MCF 10A (cell line): ENCODE data around the gene SPOCK2. TPM values are rescaled to one million over a fixed set of nuclear protein-coding genes. Genes with fewer than 3 reads are reported as not detected.

Experiments
- BruUV-seq: library from RNA; stranded (reverse); fragments of 400-500 nt; replicated peaks from 2 replicates; lab custom pipeline; 2021; lab: Mats Ljungman, UMichigan
- CTCF ChIA-PET: fragments of 300-600 bp; sonication (Branson Sonifier 250); formaldehyde crosslinking; extraction: SDS; loops from one replicate; lab custom pipeline; 2021; ENCODE audit warnings: antibody characterized with exemption, inconsistent platforms; lab: Yijun Ruan, JAX
- POLR2A ChIA-PET: fragments of 300-600, 350-650 bp; sonication (Branson Sonifier 250); formaldehyde crosslinking; extraction: SDS; loops from one replicate; lab custom pipeline; 2020; ENCODE audit warnings: antibody characterized with exemption, inconsistent platforms; lab: Yijun Ruan, JAX
- DNase-seq: peaks from one replicate; pipeline ENCODE4 v3.0.0-alpha.2; 2018; ENCODE audit not compliant: unreplicated experiment
- H3K27ac Mint-ChIP-seq: one replicate; pipeline ENCODE4 v1.8.0; 2022; ENCODE audit warnings: mild to moderate bottlenecking, low read depth, mixed read lengths; ENCODE audit not compliant: unreplicated experiment
- H3K27me3 Mint-ChIP-seq: one replicate; pipeline ENCODE4 v1.8.0; 2022; ENCODE audit warnings: mixed read lengths; ENCODE audit not compliant: insufficient read depth, unreplicated experiment
- H3K36me3 Mint-ChIP-seq: one replicate; pipeline ENCODE4 v1.8.0; 2022; ENCODE audit warnings: mild to moderate bottlenecking, moderate library complexity, mixed read lengths; ENCODE audit not compliant: insufficient read depth, unreplicated experiment
- H3K4me1 Mint-ChIP-seq: one replicate; pipeline ENCODE4 v1.8.0; 2022; ENCODE audit warnings: mixed read lengths; ENCODE audit not compliant: insufficient read depth, unreplicated experiment
- H3K4me3 Mint-ChIP-seq: one replicate; pipeline ENCODE4 v1.8.0; 2022; ENCODE audit warnings: mild to moderate bottlenecking, moderate library complexity, mixed read lengths; ENCODE audit not compliant: unreplicated experiment
- H3K9me3 Mint-ChIP-seq: one replicate; pipeline ENCODE4 v1.8.0; 2022; ENCODE audit warnings: mixed read lengths; ENCODE audit not compliant: unreplicated experiment
- intact Hi-C: fragments of 100-400 bp; cut with micrococcal nuclease; formaldehyde crosslinking; loops from 2 replicates; pipeline ENCODE4 v1.14.1; 2022
- total RNA-seq: library from RNA; stranded (reverse); gene quantifications from 2 replicates; pipeline ENCODE4 v1.2.3, GENCODE V29; 2022
- TF ChIP-seq, protein P1 (sequence below): fragments of 200-600 bp; IDR thresholded peaks from one replicate; pipeline ENCODE4 v1.8.0; 2022; ENCODE audit warnings: antibody characterized with exemption, mild to moderate bottlenecking; ENCODE audit not compliant: unreplicated experiment

SPOCK2 gene
- total RNA-seq, 1 experiment from 2014 or later: 1.2 TPM

DNA sequence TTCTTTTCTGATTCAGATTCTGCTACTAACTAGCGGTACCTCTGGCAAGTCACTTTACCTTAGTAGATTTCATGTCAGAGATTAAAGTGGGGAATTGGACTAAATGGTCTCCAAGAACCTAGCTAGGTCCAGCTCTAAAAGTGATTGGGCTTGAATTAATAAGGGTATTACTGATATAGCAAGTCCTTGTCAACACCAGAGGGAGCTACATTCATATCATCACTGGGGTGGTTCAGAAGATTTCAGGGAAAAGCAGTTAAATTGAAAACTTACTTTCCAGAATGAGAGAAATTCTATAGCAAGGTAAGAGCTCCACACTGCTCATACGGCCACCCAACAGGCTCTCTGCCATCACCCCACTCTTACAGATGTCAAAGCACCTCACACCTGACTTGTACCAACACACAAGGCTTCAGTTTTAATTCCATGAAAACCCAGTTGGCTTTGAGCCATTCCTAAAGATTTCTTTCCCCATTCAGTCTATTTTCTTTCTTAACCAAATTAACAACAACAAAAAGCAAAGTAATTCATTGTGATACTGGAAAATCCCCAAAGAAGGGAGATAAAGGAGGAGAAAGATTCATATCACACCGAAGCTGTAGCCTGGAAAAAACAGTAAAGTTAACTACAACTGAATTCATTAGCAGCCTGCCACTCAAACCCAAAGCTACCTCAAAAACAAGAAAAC is 38.0 kb upstream of the SPOCK2 start:
- Mint-ChIP-seq H3K4me3 (no peak overlapping the region), H3K4me1 (no peaks in the 10 kb centered on the region), H3K27me3 (no peaks in the 10 kb centered on the region), H3K9me3 (no peaks in the 10 kb centered on the region), H3K36me3 (peaks cover 9% of the 10 kb centered on the region), H3K27ac (no peak overlapping the region)
- TF ChIP-seq, protein P1, sequence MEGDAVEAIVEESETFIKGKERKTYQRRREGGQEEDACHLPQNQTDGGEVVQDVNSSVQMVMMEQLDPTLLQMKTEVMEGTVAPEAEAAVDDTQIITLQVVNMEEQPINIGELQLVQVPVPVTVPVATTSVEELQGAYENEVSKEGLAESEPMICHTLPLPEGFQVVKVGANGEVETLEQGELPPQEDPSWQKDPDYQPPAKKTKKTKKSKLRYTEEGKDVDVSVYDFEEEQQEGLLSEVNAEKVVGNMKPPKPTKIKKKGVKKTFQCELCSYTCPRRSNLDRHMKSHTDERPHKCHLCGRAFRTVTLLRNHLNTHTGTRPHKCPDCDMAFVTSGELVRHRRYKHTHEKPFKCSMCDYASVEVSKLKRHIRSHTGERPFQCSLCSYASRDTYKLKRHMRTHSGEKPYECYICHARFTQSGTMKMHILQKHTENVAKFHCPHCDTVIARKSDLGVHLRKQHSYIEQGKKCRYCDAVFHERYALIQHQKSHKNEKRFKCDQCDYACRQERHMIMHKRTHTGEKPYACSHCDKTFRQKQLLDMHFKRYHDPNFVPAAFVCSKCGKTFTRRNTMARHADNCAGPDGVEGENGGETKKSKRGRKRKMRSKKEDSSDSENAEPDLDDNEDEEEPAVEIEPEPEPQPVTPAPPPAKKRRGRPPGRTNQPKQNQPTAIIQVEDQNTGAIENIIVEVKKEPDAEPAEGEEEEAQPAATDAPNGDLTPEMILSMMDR: peak; percentile 31
- intact Hi-C loops: loop anchor here (1.0 to 2.0 kb wide), 4 partner anchors 97 to 211 kb away; partner anchors contain the start of gene DDIT4
- DNase-seq: peak; percentile 59
- BruUV-seq: no TSS peak
- CTCF ChIA-PET: interaction anchor here (0.5 to 4.4 kb wide), 26 partner anchors 11 to 230 kb away, joined by 3 to 42 read pairs (median 4); no protein-coding TSS in a partner anchor
- POLR2A ChIA-PET: interaction anchor here (0.7 to 1.8 kb wide), 12 partner anchors 9 to 211 kb away, joined by 3 to 7 read pairs (median 4); partner anchors contain the start of gene DDIT4

DNA sequence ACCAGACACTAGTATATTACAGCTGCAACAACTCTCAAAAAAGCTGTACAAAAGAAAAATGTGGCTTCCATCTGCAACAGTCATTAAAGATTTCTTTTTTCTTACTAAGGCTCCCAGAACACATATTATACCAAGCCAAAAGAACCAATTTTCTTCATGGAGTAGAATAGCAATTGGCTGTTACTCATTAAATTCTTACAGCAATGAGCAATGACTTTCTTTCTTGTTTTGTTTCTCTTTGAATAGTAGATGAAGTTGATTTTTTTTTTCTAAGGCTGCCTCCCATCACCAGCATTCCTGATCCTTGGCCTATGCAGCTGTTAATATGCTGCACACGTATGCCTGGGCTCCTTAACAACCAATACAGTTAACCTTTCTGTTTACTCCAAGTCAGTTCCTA is 36.6 kb upstream of the SPOCK2 start:
- POLR2A ChIA-PET: interaction anchor here (1.1 to 1.8 kb wide), 3 partner anchors 96 to 213 kb away, joined by 3 to 7 read pairs (median 5); no protein-coding TSS in a partner anchor
- no peak overlapping the region for H3K27ac Mint-ChIP-seq
- no TSS peak for BruUV-seq
- no peak for DNase-seq
- TF ChIP-seq, protein P1: no peak
- CTCF ChIA-PET: interaction anchor here (0.8 to 4.4 kb wide), 9 partner anchors 12 to 228 kb away, joined by 3 to 42 read pairs (median 7); no protein-coding TSS in a partner anchor
- peaks cover 8% of the 10 kb centered on the region for H3K36me3 Mint-ChIP-seq
- H3K27me3 Mint-ChIP-seq: no peaks in the 10 kb centered on the region
- intact Hi-C loops: no loop called here
- H3K4me3 Mint-ChIP-seq: no peak overlapping the region
- no peaks in the 10 kb centered on the region for H3K9me3 Mint-ChIP-seq
- H3K4me1 Mint-ChIP-seq: no peaks in the 10 kb centered on the region

DNA sequence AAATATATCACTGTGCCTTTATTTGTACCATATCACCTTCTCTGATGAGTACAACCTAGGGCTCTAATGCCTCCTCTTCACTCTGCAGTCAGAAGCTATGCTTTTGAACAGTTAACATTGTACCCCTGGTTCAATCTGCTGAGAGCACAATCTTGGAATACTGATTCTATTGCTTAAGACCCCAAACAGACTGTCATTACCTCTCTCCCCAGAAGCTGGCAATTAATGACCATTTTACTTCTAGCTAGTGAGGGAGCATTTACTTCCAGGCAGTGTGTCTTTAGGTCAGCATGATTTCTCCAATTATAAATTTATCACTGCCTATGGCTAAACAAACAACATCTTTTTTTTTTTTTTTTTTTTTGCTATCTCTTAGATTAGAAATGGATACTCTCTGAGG is 36.0 kb upstream of the SPOCK2 start:
- TF ChIP-seq, protein P1: no peak
- CTCF ChIA-PET: interaction anchor here (0.6 to 3.0 kb wide), 2 partner anchors 9 to 218 kb away, joined by 4 to 14 read pairs; no protein-coding TSS in a partner anchor

DNA sequence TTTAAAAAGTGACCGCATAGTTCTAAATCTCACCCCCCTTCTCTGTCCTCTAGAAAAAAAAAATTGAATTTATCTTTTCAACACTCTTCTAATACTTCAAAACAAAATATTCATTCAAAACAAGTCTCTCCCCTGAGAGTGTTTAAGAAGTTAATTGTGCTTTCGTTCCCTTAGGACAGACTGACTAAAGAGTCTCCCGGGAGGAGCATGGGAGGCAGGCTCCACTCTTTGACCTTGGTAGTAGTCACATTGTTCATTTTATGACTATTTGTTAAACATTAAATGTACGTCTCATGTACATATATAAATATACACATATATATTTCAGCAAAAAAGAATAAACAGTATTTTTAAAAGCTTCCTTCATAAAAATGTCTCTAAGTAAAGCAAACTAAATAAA is 35.3 kb upstream of the SPOCK2 start:
- no peaks in the 10 kb centered on the region for H3K27me3 Mint-ChIP-seq
- no peaks in the 10 kb centered on the region for H3K4me1 Mint-ChIP-seq
- H3K27ac Mint-ChIP-seq: no peak overlapping the region
- ChIA-PET POLR2A (interaction anchor here (0.8 kb wide), 1 partner anchor 140 kb away, joined by 4 read pairs; no protein-coding TSS in a partner anchor), CTCF (interaction anchor here (3.0 kb wide), 1 partner anchor 219 kb away, joined by 14 read pairs; no protein-coding TSS in a partner anchor)
- no TSS peak for BruUV-seq
- intact Hi-C loops: no loop called here
- H3K36me3 Mint-ChIP-seq: peaks cover 8% of the 10 kb centered on the region
- DNase-seq: no peak
- TF ChIP-seq, protein P1: no peak
- no peak overlapping the region for H3K4me3 Mint-ChIP-seq
- no peaks in the 10 kb centered on the region for H3K9me3 Mint-ChIP-seq

More for the DNA sequence above, 36.0 kb upstream of the SPOCK2 start:
- H3K9me3 Mint-ChIP-seq: no peaks in the 10 kb centered on the region
- peaks cover 8% of the 10 kb centered on the region for H3K36me3 Mint-ChIP-seq
- no peaks in the 10 kb centered on the region for H3K27me3 Mint-ChIP-seq
- BruUV-seq: no TSS peak
- POLR2A ChIA-PET: interaction anchor here (0.6 to 1.1 kb wide), 3 partner anchors 139 to 197 kb away, joined by 3 to 4 read pairs (median 3); no protein-coding TSS in a partner anchor
- intact Hi-C loops: no loop called here
- peak overlapping the region; percentile 16 for H3K27ac Mint-ChIP-seq
- no peaks in the 10 kb centered on the region for H3K4me1 Mint-ChIP-seq
- no peak overlapping the region for H3K4me3 Mint-ChIP-seq
- no peak for DNase-seq
